H9 (cell line): ENCODE measurements around the gene GRIK3. TPM values are rescaled to one million over a fixed set of nuclear protein-coding genes. Genes with fewer than 3 reads are reported as not detected.

ENCODE experiments used
- DNase-seq: peaks from one replicate; pipeline ENCODE4 v3.0.0-alpha.2; 2017
- H2AFZ ChIP-seq: one replicate; pipeline ENCODE4 v1.6.1; 2013; ENCODE audit warnings: mild to moderate bottlenecking, low read length, control low read depth, moderate library complexity
- H2AK5ac ChIP-seq: 2 replicates; pipeline ENCODE4 v1.6.1; 2013; ENCODE audit warnings: low read length, control low read depth, mixed read lengths; ENCODE audit not compliant: insufficient read length
- H2BK120ac ChIP-seq: one replicate; pipeline ENCODE4 v1.6.1; 2013; ENCODE audit warnings: low read depth, mild to moderate bottlenecking, low read length, control low read depth, inconsistent platforms; ENCODE audit not compliant: poor library complexity, severe bottlenecking
- H2BK12ac ChIP-seq: 2 replicates; pipeline ENCODE4 v1.6.1; 2013; ENCODE audit warnings: low read length, control low read depth, mixed read lengths, low read depth; ENCODE audit not compliant: insufficient read length
- H2BK15ac ChIP-seq: 2 replicates; pipeline ENCODE4 v1.6.1; 2013; ENCODE audit warnings: low read depth, low read length, control low read depth
- H2BK20ac ChIP-seq: one replicate; pipeline ENCODE4 v1.6.1; 2013; ENCODE audit warnings: low read depth, mild to moderate bottlenecking, low read length, control low read depth, inconsistent platforms; ENCODE audit not compliant: poor library complexity, severe bottlenecking
- H2BK5ac ChIP-seq: 2 replicates; pipeline ENCODE4 v1.6.1; 2013; ENCODE audit warnings: low read length, control low read depth, mixed read lengths; ENCODE audit not compliant: insufficient read length
- H3K14ac ChIP-seq: 2 replicates; pipeline ENCODE4 v1.6.1; 2013; ENCODE audit warnings: low read length, control low read depth; ENCODE audit not compliant: insufficient read depth
- H3K18ac ChIP-seq: 2 replicates; pipeline ENCODE4 v1.6.1; 2013; ENCODE audit warnings: low read depth, mild to moderate bottlenecking, mixed read lengths, low read length, control low read depth; ENCODE audit not compliant: insufficient read length
- H3K23ac ChIP-seq: 2 replicates; pipeline ENCODE4 v1.6.1; 2013; ENCODE audit warnings: low read length, control low read depth, mixed read lengths, low read depth; ENCODE audit not compliant: insufficient read length
- H3K23me2 ChIP-seq: 2 replicates; pipeline ENCODE4 v1.6.1; 2013; ENCODE audit warnings: low read depth, mild to moderate bottlenecking, mixed read lengths, low read length, control low read depth; ENCODE audit not compliant: insufficient read length, poor library complexity, severe bottlenecking
- H3K27ac ChIP-seq: 2 replicates; pipeline ENCODE4 v1.5.1; 2013; ENCODE audit warnings: low read length, control low read depth, mixed read lengths, low read depth; ENCODE audit not compliant: insufficient read length
- H3K27me3 ChIP-seq: 2 replicates; pipeline ENCODE4 v1.6.1; 2013; ENCODE audit warnings: low read length, control low read depth, inconsistent platforms; ENCODE audit not compliant: insufficient read depth
- H3K4ac ChIP-seq: 2 replicates; pipeline ENCODE4 v1.6.1; 2013; ENCODE audit warnings: low read depth, mild to moderate bottlenecking, control low read depth, inconsistent platforms, low read length, moderate library complexity
- H3K4me1 ChIP-seq: 2 replicates; pipeline ENCODE4 v1.6.1; 2013; ENCODE audit warnings: low read length, control low read depth, inconsistent platforms; ENCODE audit not compliant: insufficient read depth
- H3K4me2 ChIP-seq: 2 replicates; pipeline ENCODE4 v1.6.1; 2013; ENCODE audit warnings: low read length, control low read depth, mixed read lengths; ENCODE audit not compliant: insufficient read length, insufficient read depth
- H3K56ac ChIP-seq: 2 replicates; pipeline ENCODE4 v1.6.1; 2013; ENCODE audit warnings: low read depth, mild to moderate bottlenecking, mixed read lengths, low read length, control low read depth; ENCODE audit not compliant: insufficient read length
- H3K79me1 ChIP-seq: 2 replicates; pipeline ENCODE4 v1.6.1; 2013; ENCODE audit warnings: low read depth, mild to moderate bottlenecking, moderate library complexity, low read length, control low read depth, inconsistent platforms; ENCODE audit not compliant: insufficient read depth, poor library complexity, severe bottlenecking
- H3K79me2 ChIP-seq: 2 replicates; pipeline ENCODE4 v1.6.1; 2013; ENCODE audit warnings: low read length, control low read depth, inconsistent platforms; ENCODE audit not compliant: insufficient read depth
- H3K9ac ChIP-seq: 2 replicates; pipeline ENCODE4 v1.6.1; 2013; ENCODE audit warnings: low read length, control low read depth, mixed read lengths; ENCODE audit not compliant: insufficient read length; ENCODE audit errors: extremely low read depth
- H3K9me3 ChIP-seq: one replicate; pipeline ENCODE4 v1.6.1; 2013; ENCODE audit warnings: low read depth, low read length, inconsistent platforms; ENCODE audit not compliant: control insufficient read depth
- H3T11ph ChIP-seq: one replicate; pipeline ENCODE4 v1.6.1; 2013; ENCODE audit warnings: mild to moderate bottlenecking, low read length, control low read depth, inconsistent platforms
- H4K20me1 ChIP-seq: one replicate; pipeline ENCODE4 v1.6.1; 2013; ENCODE audit not compliant: control insufficient read depth, insufficient read length, insufficient read depth
- H4K5ac ChIP-seq: 2 replicates; pipeline ENCODE4 v1.6.1; 2013; ENCODE audit warnings: low read depth, mild to moderate bottlenecking, mixed read lengths, low read length, control low read depth; ENCODE audit not compliant: insufficient read length
- H4K8ac ChIP-seq: replicated peaks from 2 replicates; pipeline ENCODE4 v1.6.1; 2013; ENCODE audit warnings: low read length, control low read depth, mixed read lengths, low read depth; ENCODE audit not compliant: insufficient read length
- H4K91ac ChIP-seq: 2 replicates; pipeline ENCODE4 v1.6.1; 2013; ENCODE audit warnings: low read depth, mild to moderate bottlenecking, moderate library complexity, mixed read lengths, low read length, control low read depth; ENCODE audit not compliant: insufficient read length
- H3K27ac Mint-ChIP-seq, 3 experiments: 2 replicates in 2 of 3; 3 replicates in 1 of 3; pipeline ENCODE4 v1.8.0; 2020 to 2021; ENCODE audit warnings: mixed read lengths in 3 of 3, mild to moderate bottlenecking in 1 of 3, moderate library complexity in 1 of 3
- H3K27me3 Mint-ChIP-seq: 2 replicates; pipeline ENCODE4 v1.8.0; 2021; ENCODE audit warnings: low read depth, mild to moderate bottlenecking, moderate library complexity, mixed read lengths
- H3K36me3 Mint-ChIP-seq, 3 experiments: 2 replicates in 2 of 3; 3 replicates in 1 of 3; pipeline ENCODE4 v1.8.0; 2020 to 2021; ENCODE audit warnings: low read depth in 3 of 3, mixed read lengths in 3 of 3; ENCODE audit not compliant: insufficient read depth in 1 of 3
- H3K4me1 Mint-ChIP-seq, 2 experiments: 2 replicates each; pipeline ENCODE4 v1.8.0; 2020; ENCODE audit warnings: mixed read lengths in 2 of 2
- H3K4me3 Mint-ChIP-seq, 2 experiments: 2 replicates in 1 of 2; 3 replicates in 1 of 2; pipeline ENCODE4 v1.8.0; 2020 to 2021; ENCODE audit warnings: mild to moderate bottlenecking in 2 of 2, mixed read lengths in 2 of 2, moderate library complexity in 1 of 2
- H3K9me3 Mint-ChIP-seq, 2 experiments: 2 replicates in 1 of 2; 3 replicates in 1 of 2; pipeline ENCODE4 v1.8.0; 2020; ENCODE audit warnings: mild to moderate bottlenecking in 2 of 2, mixed read lengths in 2 of 2, moderate library complexity in 1 of 2
- CTCF ChIP-seq: fragments of 200-600 bp; sonication (generic); conservative IDR thresholded peaks from 3 replicates; pipeline ENCODE4 v1.8.0; 2021; ENCODE audit warnings: antibody characterized with exemption, mild to moderate bottlenecking
- WGBS: extraction: QIAGEN DNeasy Blood & Tissue Kit; methylation state at CpG from one replicate; pipeline ENCODE4 v1.1.7; 2013; ENCODE audit warnings: missing lambda C conversion rate, low lambda C conversion rate, mixed read lengths; ENCODE audit not compliant: insufficient read length; ENCODE audit errors: extremely low coverage; 5-methylcytosine and 5-hydroxymethylcytosine counted together
- total RNA-seq: library from RNA; stranded (reverse); gene quantifications from 2 replicates; pipeline ENCODE4 v1.2.1, GENCODE V29; 2021

The GRIK3 gene
- total RNA-seq, 1 experiment from 2014 or later = 1.7 TPM

- H3K27me3 ChIP-seq = no peaks in the 10 kb centered on the region
- H4K5ac ChIP-seq = no peak overlapping the region
- no peaks in the 10 kb centered on the region for H3K79me1 ChIP-seq
- H3K79me2 ChIP-seq = no peaks in the 10 kb centered on the region
- Mint-ChIP-seq H3K36me3 (no peaks in the 10 kb centered on the region), H3K4me1 (peaks cover 33 to 47% of the 10 kb centered on the region in 2 experiments), H3K9me3 (no peaks in the 10 kb centered on the region; a peak in 1 of 5 replicates), H3K4me3 (no peak overlapping the region), H3K27ac (no peak overlapping the region; a peak in 1 of 7 replicates), H3K27me3 (peaks cover 9% of the 10 kb centered on the region)
- H2BK15ac ChIP-seq = no peak overlapping the region
- no peak overlapping the region for H2BK120ac ChIP-seq
- no peak for DNase-seq
- no peak overlapping the region for H3K23ac ChIP-seq
- no peak overlapping the region for H3K27ac ChIP-seq
- H4K20me1 ChIP-seq = no peaks in the 10 kb centered on the region
- no CpG with 5 or more reads among the region's 8 CpGs for WGBS
- H2BK12ac ChIP-seq = no peak overlapping the region
- H3K14ac ChIP-seq = no peak overlapping the region
- no peak overlapping the region for H2BK20ac ChIP-seq
- H4K8ac ChIP-seq = no peak overlapping the region
- H2AK5ac ChIP-seq = no peak overlapping the region
- no peak overlapping the region for H4K91ac ChIP-seq
- H3T11ph ChIP-seq = no peak overlapping the region
- no peak overlapping the region for H2AFZ ChIP-seq
- H3K4ac ChIP-seq = no peak overlapping the region
- no peak overlapping the region for H3K56ac ChIP-seq
- H3K9me3 ChIP-seq = no peaks in the 10 kb centered on the region
- no peak for TF ChIP-seq CTCF
- no peaks in the 10 kb centered on the region; the same call in 1 of the 2 replicates for H3K4me1 ChIP-seq
- H3K18ac ChIP-seq = no peak overlapping the region
- no peak overlapping the region for H3K9ac ChIP-seq
- H3K23me2 ChIP-seq = no peaks in the 10 kb centered on the region
- H3K4me2 ChIP-seq = no peak overlapping the region
- no peak overlapping the region for H2BK5ac ChIP-seq
Observed at GRCh38 chr1:36838888-36839287, 195.4 kb downstream of the GRIK3 start.
